IPS-18a (cell line): Measurements from ENCODE around the gene AP2A2.

Experiments used
- H3K27ac ChIP-seq: one replicate; pipeline ENCODE4 v1.5.1; 2013; ENCODE audit warnings: low read length
- H3K27me3 ChIP-seq: one replicate; pipeline ENCODE4 v1.6.1; 2013; ENCODE audit warnings: mild to moderate bottlenecking, low read length; ENCODE audit not compliant: control insufficient read depth, insufficient read depth
- H3K36me3 ChIP-seq: one replicate; pipeline ENCODE4 v1.6.1; 2013; ENCODE audit warnings: low read depth, low read length; ENCODE audit not compliant: control insufficient read depth
- H3K4me1 ChIP-seq: one replicate; pipeline ENCODE4 v1.6.1; 2013; ENCODE audit warnings: low read depth, low read length; ENCODE audit not compliant: control insufficient read depth
- H3K4me3 ChIP-seq: one replicate; pipeline ENCODE4 v1.5.1; 2013; ENCODE audit warnings: low read length
- H3K9ac ChIP-seq: one replicate; pipeline ENCODE4 v1.6.1; 2013; ENCODE audit warnings: mild to moderate bottlenecking, low read length, moderate library complexity
- H3K9me3 ChIP-seq: one replicate; pipeline ENCODE4 v1.6.1; 2013; ENCODE audit warnings: low read depth, low read length; ENCODE audit not compliant: control insufficient read depth

Gene AP2A2

GRCh38 chr11:925496-926301, at the start of gene AP2A2:
TSS of gene AP2A2 (plus strand) at chr11:925870. CDS start at chr11:926022, 152 bp downstream.
- peaks cover 7% of the 10 kb centered on the region for H3K36me3 ChIP-seq
- H3K9me3 ChIP-seq: no peaks in the 10 kb centered on the region
- no peaks in the 10 kb centered on the region for H3K4me1 ChIP-seq
- H3K27me3 ChIP-seq: no peaks in the 10 kb centered on the region
- peak within 1 kb of the TSS; percentile 18 for H3K9ac ChIP-seq
- no peak within 1 kb of the TSS for H3K27ac ChIP-seq
- H3K4me3 ChIP-seq: peak within 1 kb of the TSS; percentile 66

- no peaks in the 10 kb centered on the region for H3K4me1 ChIP-seq
- no peaks in the 10 kb centered on the region for H3K9me3 ChIP-seq
- peaks cover 4% of the 10 kb centered on the region for H3K36me3 ChIP-seq
- H3K27me3 ChIP-seq: no peaks in the 10 kb centered on the region
- H3K27ac ChIP-seq: no peak overlapping the region
- no peak overlapping the region for H3K4me3 ChIP-seq
- H3K9ac ChIP-seq: no peak overlapping the region
Observed at GRCh38 chr11:876545-876944, 49.1 kb upstream of the AP2A2 start.

- Histone ChIP-seq H3K9me3 (no peaks in the 10 kb centered on the region), H3K9ac (no peak overlapping the region), H3K36me3 (peaks cover 10% of the 10 kb centered on the region), H3K27me3 (no peaks in the 10 kb centered on the region), H3K4me1 (no peaks in the 10 kb centered on the region), H3K27ac (no peak overlapping the region), H3K4me3 (no peak overlapping the region)
Observed at GRCh38 chr11:877565-877964, 48.1 kb upstream of the AP2A2 start.

GRCh38 chr11:880447-880846, 45.2 kb upstream of the AP2A2 start:
- no peak overlapping the region for H3K27ac ChIP-seq
- H3K36me3 ChIP-seq: peaks cover 10% of the 10 kb centered on the region
- H3K27me3 ChIP-seq: no peaks in the 10 kb centered on the region
- no peaks in the 10 kb centered on the region for H3K4me1 ChIP-seq
- H3K9me3 ChIP-seq: no peaks in the 10 kb centered on the region
- H3K4me3 ChIP-seq: no peak overlapping the region
- no peak overlapping the region for H3K9ac ChIP-seq

- Histone ChIP-seq H3K9me3 (no peaks in the 10 kb centered on the region), H3K27me3 (no peaks in the 10 kb centered on the region), H3K36me3 (peaks cover 10% of the 10 kb centered on the region), H3K4me3 (no peak overlapping the region), H3K4me1 (no peaks in the 10 kb centered on the region), H3K27ac (no peak overlapping the region), H3K9ac (no peak overlapping the region)
Observed at GRCh38 chr11:882596-882995, 43.1 kb upstream of the AP2A2 start.

GRCh38 chr11:883527-883926, 42.1 kb upstream of the AP2A2 start:
- Histone ChIP-seq H3K27ac (no peak overlapping the region), H3K4me3 (no peak overlapping the region), H3K9ac (no peak overlapping the region), H3K4me1 (no peaks in the 10 kb centered on the region), H3K9me3 (no peaks in the 10 kb centered on the region), H3K36me3 (peaks cover 10% of the 10 kb centered on the region), H3K27me3 (no peaks in the 10 kb centered on the region)

- Histone ChIP-seq H3K36me3 (peaks cover 10% of the 10 kb centered on the region), H3K9me3 (no peaks in the 10 kb centered on the region), H3K27me3 (no peaks in the 10 kb centered on the region), H3K4me3 (no peak overlapping the region), H3K9ac (no peak overlapping the region), H3K27ac (no peak overlapping the region), H3K4me1 (no peaks in the 10 kb centered on the region)
Observed at GRCh38 chr11:884578-885070, 41.0 kb upstream of the AP2A2 start.

GRCh38 chr11:886568-886967, 39.1 kb upstream of the AP2A2 start:
- Histone ChIP-seq H3K9ac (no peak overlapping the region), H3K36me3 (peaks cover 6% of the 10 kb centered on the region), H3K4me3 (no peak overlapping the region), H3K9me3 (no peaks in the 10 kb centered on the region), H3K4me1 (no peaks in the 10 kb centered on the region), H3K27ac (no peak overlapping the region), H3K27me3 (no peaks in the 10 kb centered on the region)

GRCh38 chr11:887589-887988, 38.1 kb upstream of the AP2A2 start:
- Histone ChIP-seq H3K27me3 (no peaks in the 10 kb centered on the region), H3K36me3 (no peaks in the 10 kb centered on the region), H3K4me3 (no peak overlapping the region), H3K9ac (no peak overlapping the region), H3K27ac (no peak overlapping the region), H3K9me3 (no peaks in the 10 kb centered on the region), H3K4me1 (no peaks in the 10 kb centered on the region)

GRCh38 chr11:888310-889212, 37.1 kb upstream of the AP2A2 start:
- no peak overlapping the region for H3K27ac ChIP-seq
- H3K4me1 ChIP-seq: no peaks in the 10 kb centered on the region
- H3K4me3 ChIP-seq: no peak overlapping the region
- no peaks in the 10 kb centered on the region for H3K27me3 ChIP-seq
- no peaks in the 10 kb centered on the region for H3K36me3 ChIP-seq
- no peak overlapping the region for H3K9ac ChIP-seq
- no peaks in the 10 kb centered on the region for H3K9me3 ChIP-seq

GRCh38 chr11:889257-889656, 36.4 kb upstream of the AP2A2 start:
- Histone ChIP-seq H3K27me3 (no peaks in the 10 kb centered on the region), H3K27ac (no peak overlapping the region), H3K9ac (no peak overlapping the region), H3K4me3 (no peak overlapping the region), H3K9me3 (no peaks in the 10 kb centered on the region), H3K36me3 (no peaks in the 10 kb centered on the region), H3K4me1 (no peaks in the 10 kb centered on the region)
